Activated CD4-positive, alpha-beta T cell treated with anti-CD3 and anti-CD28 coated beads, Interleukin-2, amount 50 U/mL, for 16 hours (primary cell): ENCODE measurements around the gene ZBTB16.
A peak's percentile ranks its signal among the peaks of the same experiment; 100 is the strongest.

ENCODE experiments used
- DNase-seq: peaks from one replicate; pipeline ENCODE4 v3.0.0-alpha.2; 2020

Gene ZBTB16

GRCh38 chr11:114193730-114194679 lies 134.5 kb downstream of the ZBTB16 start:
- DNase-seq, result no peak

DNA sequence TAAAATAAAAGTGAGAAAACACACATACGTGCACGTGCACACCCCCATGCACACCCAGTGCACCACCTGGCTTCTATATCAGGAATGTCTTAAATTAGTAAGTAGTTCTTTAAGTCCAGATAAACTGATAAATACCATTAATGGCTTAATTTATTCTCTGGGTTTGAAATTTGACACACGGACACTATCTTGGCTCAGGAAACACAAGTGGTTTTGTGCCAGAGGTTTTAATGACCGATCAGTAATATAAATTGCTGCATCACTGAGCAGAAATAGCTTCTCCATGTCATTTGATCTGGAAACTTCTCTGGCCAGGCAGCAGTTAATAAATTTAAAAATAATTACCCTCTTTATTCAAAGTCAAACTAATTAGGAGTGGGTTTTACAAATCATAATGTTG lies 135.2 kb downstream of the ZBTB16 start:
- DNase-seq, result no peak

- DNase-seq, result no peak
These were observed 135.6 kb downstream of the ZBTB16 start for GRCh38 chr11:114195151-114195550.

DNA sequence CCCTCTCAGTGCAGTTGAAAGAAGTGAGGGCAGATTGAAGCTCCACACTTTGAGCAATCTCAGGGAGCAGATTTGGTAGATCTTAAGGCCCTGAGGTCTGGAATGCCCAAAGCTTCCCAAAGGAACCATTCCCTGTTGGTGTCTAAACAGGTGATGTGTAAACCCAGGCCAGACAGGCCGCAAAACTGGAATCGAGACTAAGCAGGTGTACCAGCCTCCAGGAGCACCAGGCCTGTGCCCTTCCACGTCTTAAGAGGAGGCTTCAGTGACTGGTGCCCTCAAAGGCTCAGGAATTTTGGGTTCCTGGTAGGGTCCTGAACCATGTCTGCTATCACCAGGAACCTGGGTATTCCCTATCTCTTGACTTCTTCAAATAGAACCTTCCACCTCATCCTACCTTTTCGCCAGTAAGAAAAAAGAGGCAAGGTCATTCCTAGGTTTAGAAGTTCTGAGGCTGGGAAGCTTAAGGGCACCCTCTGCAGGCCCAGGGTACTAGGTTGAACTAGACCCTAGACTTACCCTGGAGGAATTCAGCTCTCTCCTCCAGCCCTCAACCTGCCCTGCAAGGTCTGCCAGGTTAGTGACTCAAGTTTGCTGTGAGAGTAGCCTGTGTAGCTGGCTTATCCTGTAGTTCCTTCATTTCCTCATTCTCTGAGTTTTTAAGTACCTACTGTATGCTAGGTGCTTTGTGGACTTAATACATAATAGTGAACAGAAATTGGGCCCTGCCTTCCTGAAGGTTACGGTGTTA lies 136.6 kb downstream of the ZBTB16 start:
- no peak for DNase-seq

DNA sequence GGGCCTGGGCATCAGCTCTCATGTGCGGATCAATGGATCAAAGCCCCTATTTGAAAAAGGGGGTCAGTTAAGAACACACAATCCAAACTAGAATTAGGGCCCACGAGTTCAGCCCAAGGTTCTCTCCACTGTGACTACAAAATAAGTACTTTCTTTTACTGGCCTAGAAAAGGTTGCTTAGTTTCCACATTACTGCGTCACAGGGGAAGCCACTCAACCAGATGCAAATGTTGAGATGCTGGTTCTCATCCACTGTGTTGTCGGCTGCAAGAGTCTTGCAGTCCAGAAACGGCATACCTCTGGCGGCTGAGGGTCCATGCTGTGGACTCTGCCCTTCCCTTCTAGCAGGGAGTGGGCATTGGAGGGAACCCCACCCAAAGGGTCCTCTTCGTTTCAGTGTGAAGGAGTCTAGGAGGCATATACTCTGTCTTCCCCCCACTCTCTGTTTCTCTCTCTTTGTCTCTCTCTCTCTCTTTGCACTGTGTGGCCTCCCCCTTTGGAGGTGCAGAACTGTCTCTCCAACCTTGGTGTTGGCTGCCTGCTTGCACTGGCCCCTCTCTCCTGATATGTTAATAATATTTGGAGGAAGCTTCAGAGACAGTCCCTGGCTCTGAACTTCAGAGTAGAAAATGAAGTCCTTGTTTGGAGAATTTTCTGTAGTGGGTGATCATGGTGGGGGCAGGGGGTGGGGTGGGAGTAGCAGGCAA lies 137.6 kb downstream of the ZBTB16 start:
- no peak for DNase-seq

GRCh38 chr11:114197799-114198500 lies 138.4 kb downstream of the ZBTB16 start:
- no peak for DNase-seq

DNA sequence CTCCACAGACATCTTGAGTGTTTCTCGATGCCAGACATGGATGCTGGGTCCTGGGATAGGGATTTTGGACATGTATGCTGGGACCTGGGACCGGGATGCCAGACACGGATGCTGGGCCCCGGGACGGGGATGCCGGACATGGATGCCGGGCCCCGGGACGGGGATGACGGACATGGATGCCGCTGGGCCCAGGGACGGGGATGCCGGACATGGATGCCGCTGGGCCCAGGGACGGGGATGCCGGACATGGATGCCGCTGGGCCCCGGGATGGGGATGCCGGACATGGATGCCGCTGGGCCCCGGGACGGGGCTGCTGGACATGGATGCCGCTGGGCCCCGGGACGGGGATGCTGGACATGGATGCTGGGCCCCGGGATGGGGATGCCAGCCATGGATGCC lies 139.5 kb downstream of the ZBTB16 start:
- no peak for DNase-seq

GRCh38 chr11:114200351-114201133 lies 141.0 kb downstream of the ZBTB16 start:
- no peak for DNase-seq

DNA sequence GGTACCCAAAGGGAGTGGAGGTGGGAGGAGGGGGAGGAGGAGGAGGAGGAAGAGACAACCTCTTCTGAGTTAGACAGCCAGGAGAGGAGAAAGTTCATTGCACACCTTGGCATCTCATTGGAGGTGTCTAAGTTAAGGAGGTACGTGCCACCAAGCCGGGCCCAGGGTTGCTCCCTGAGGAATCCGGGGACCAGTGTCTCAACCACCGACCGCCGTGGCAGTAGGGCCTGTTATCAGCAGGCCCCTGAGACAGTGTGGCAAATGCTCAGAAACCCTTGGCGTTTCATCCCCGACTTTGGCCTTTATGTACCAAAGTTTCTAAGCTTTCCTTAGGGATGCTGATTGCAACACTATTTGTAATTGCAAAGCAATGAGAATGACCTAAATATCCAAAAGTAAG lies 141.7 kb downstream of the ZBTB16 start:
- DNase-seq, result no peak

GRCh38 chr11:114202011-114202609 lies 142.6 kb downstream of the ZBTB16 start:
- DNase-seq, result no peak

- DNase-seq, result no peak
These were observed 147.6 kb downstream of the ZBTB16 start for GRCh38 chr11:114207096-114207495.

- peak; percentile 55 for DNase-seq
These were observed 148.9 kb downstream of the ZBTB16 start for GRCh38 chr11:114208377-114208776.

- DNase-seq, result no peak
These were observed 149.8 kb downstream of the ZBTB16 start for GRCh38 chr11:114209343-114209742.

DNA sequence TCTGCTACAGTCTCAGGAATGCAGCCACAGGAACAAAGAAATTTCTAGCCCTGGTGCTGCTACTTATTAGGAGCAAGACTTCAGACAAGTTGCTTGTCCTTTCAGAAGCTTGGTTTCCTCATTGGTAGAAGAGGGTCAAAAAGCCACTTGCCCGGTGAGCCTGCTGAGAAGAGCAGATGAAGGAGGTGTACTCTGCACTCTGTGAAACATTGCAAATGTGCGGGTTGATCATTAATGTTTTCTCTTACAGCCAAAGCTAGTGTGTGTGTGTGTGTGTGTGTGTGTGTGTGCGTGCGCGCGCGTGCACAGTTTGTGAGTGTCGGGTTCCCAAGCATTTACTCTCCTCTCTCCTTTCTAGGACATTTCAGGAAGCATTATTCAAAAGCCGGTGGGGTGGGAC lies 150.4 kb downstream of the ZBTB16 start:
- DNase-seq, result no peak

GRCh38 chr11:114211444-114212121 lies 152.1 kb downstream of the ZBTB16 start:
- no peak for DNase-seq

DNA sequence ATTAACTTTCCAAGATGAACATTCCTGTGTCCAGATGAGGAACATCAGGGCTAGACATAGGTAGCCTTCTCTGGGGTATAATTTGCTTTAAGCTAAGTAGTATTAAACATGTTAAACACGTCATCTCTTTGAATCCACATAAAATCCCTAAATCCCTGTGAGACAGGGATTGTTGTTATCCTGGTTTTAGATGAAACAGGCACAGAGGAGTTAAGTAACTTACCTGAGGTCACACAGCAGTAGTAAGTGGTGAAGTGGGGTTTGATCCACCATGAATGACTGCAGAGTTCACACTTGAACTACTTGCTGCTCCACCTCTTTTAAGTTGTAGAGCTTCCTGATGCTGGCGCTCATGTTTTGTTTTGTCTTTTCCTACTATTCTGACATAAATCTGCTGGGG lies 154.1 kb downstream of the ZBTB16 start:
- no peak for DNase-seq

- DNase-seq, result no peak
These were observed 155.9 kb downstream of the ZBTB16 start for GRCh38 chr11:114215428-114215827.

GRCh38 chr11:114215871-114216795 lies 156.6 kb downstream of the ZBTB16 start:
- DNase-seq, result no peak

DNA sequence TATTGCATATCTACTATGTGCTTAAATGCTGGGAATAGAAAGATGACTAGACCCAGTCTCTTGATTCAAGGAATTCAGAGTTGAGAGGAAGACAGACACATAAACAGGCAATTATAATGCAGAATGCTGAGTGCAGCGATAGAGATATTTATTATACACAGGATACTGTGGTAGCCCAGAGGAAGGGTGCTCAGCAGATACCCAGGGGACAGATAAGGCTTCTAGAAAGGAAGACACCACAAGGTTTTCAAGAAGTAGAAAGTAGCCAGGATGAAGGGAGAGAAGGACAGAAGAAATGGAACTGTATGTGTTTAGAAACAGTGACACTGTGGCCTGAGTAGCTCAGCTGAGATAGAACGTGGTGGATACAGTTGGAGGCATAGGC lies 157.3 kb downstream of the ZBTB16 start:
- DNase-seq, result no peak

DNA sequence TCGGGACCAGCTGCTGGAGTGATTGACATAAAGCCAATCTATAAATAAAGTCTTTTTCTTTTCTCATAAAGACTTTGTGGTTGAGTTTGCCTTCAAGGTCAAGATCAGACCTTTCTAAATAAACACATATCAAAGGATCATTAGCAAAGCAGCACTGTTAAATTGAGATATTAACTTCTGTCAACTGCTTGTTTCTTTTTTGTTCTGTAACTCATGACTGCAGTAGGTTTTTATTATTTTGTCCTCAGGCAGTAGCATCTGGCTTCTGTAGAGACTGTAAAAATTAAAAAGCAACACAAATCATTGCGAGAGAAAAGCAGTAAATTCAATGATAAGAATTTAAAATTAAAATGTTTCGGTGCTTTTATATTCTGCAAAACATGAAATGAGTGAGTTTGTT lies 159.0 kb downstream of the ZBTB16 start:
- no peak for DNase-seq
